ENCODE results near the gene RUSC2.
"Not testable (repeated sequence)": the region's sequence is repeated elsewhere in the genome, so short reads cannot be mapped to it uniquely, and the experiment has no call there.

The RUSC2 gene

DNA sequence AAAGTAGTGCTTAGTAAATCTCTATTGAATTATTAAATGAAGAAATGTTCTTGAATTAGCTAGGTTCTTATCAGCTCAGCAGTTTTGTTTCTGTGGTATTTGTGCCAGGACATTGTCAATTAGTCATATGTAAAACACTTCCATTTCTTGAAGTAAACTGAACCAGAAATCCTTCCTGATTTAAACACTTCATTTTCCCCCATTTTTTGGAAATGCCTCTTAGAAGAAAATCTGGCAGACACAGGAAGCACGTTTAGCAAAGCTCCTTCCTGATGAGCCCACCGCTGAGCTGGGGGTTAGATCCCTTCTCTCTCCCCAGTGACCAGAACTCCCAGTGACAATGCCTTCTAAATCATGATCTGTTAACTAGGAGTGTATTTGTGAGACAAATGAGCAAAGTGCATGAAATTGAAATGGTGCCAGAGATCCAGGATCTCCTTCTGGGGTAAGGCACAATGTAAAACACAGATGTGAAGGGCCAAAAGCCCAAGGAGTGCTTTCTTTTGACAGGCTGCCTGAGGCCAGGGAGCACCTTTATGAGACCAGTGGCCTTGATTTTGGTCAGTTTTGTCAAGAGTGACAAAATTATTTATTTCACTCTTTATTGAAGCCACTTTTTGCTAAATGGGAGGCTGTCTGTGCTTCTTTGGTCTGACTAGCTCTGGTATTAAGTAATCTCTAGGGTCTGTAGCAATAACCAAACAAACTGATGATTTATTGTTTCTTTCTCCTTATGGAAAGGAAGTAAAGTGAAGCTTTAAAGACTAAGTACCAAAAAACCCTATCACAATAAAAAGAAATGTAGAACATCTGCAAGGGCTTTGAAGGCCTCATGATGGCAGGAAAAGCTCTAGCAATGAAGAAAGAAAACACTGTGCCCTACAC lies 25.5 kb upstream of the RUSC2 start:
- DNase-seq: no peak
- Mint-ChIP-seq H3K27me3 (ENCODE audit: low read depth, poor library complexity) (peaks cover 29% of the 10 kb centered on the region), H3K9me3 (peaks cover 30% of the 10 kb centered on the region), H3K4me1 (no peaks in the 10 kb centered on the region), H3K27ac (no peak overlapping the region), H3K36me3 (ENCODE audit: low read depth) (no peaks in the 10 kb centered on the region), H3K4me3 (no peak overlapping the region)
- TF ChIP-seq CTCF (IDR thresholded peaks at IDR 0.05): no peak

DNA sequence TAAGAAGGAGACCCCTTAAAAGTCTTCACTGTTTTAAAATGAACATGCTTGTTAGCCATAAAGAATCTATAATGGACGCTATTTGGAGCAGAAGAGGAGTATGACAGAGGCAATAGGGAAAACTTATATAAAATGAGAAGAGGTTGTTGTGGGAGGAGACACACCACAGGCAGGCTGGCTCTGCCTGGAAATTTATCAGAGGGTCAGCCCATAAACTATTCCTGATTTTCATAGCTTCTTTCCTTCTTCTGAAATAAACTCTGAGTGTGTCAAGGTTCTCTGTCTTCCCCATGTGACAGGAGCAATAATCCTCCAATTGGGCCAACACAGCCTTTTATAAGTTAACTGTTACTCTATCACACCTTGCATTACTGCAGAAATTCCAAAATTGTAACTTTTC lies 19.6 kb upstream of the RUSC2 start:
- no peaks in the 10 kb centered on the region for H3K4me1 Mint-ChIP-seq
- TF ChIP-seq CTCF (IDR thresholded peaks at IDR 0.05): no peak
- no peak overlapping the region for H3K27ac Mint-ChIP-seq
- peaks cover 27% of the 10 kb centered on the region for H3K27me3 Mint-ChIP-seq (ENCODE audit: low read depth, poor library complexity)
- no peak for DNase-seq
- H3K9me3 Mint-ChIP-seq: no peaks in the 10 kb centered on the region
- H3K36me3 Mint-ChIP-seq (ENCODE audit: low read depth): no peaks in the 10 kb centered on the region
- H3K4me3 Mint-ChIP-seq: no peak overlapping the region

GRCh38 chr9:35470894-35471293 lies 19.0 kb upstream of the RUSC2 start:
- Mint-ChIP-seq H3K9me3 (no peaks in the 10 kb centered on the region), H3K36me3 (ENCODE audit: low read depth) (no peaks in the 10 kb centered on the region), H3K27me3 (ENCODE audit: low read depth, poor library complexity) (peaks cover 28% of the 10 kb centered on the region), H3K27ac (no peak overlapping the region), H3K4me3 (no peak overlapping the region), H3K4me1 (no peaks in the 10 kb centered on the region)
- no peak for DNase-seq
- no peak for TF ChIP-seq CTCF (IDR thresholded peaks at IDR 0.05)

- Mint-ChIP-seq H3K27ac (no peak overlapping the region), H3K4me3 (no peak overlapping the region)
- no peak for DNase-seq
Measured at GRCh38 chr9:35476596-35476995, 13.3 kb upstream of the RUSC2 start.

DNA sequence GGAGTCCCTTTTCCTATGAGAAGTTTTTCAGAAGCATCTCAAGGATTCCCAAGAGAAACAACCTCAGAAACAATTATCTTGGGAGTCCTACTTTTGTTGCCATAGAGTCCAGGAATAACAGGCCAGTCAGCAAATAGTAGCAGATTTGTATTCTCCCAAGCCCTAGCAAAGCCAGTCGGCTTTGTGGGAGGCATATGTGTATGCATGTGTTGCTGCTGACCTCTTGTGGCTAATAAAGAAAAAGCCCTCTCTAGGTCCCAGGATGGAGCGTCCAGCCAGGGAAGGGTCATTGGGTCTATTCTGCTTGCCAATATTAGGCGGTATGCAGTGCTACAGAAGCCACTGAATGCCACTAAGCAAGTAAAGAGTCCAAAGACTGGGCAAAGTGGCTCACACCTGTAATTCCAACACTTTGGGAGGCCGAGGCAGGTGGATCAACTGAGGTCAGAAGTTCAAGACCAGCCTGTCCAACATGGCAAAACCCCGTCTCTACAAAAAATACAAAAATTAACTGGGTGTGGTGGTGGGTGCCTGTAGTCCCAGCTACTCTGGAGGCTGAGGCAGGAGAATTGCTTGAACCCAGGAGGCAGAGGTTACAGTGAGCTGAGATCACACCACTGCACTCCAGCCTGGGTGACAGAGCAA lies 12.6 kb upstream of the RUSC2 start:
- H3K27ac Mint-ChIP-seq, H3K4me1 Mint-ChIP-seq: not testable (repeated sequence)
- DNase-seq: peak; percentile 45

More at GRCh38 chr9:35476596-35476995, 13.3 kb upstream of the RUSC2 start:
- no peak for TF ChIP-seq CTCF (IDR thresholded peaks at IDR 0.05)
- Mint-ChIP-seq H3K36me3 (ENCODE audit: low read depth) (no peaks in the 10 kb centered on the region), H3K27me3 (ENCODE audit: low read depth, poor library complexity) (peaks cover 33% of the 10 kb centered on the region), H3K4me1 (no peaks in the 10 kb centered on the region), H3K9me3 (no peaks in the 10 kb centered on the region)

More for the DNA sequence above, 12.6 kb upstream of the RUSC2 start:
- peak; percentile 90 for TF ChIP-seq CTCF (IDR thresholded peaks at IDR 0.05)
- H3K27me3 Mint-ChIP-seq (ENCODE audit: low read depth, poor library complexity): peaks cover 35% of the 10 kb centered on the region
- not testable (repeated sequence) for H3K4me3 Mint-ChIP-seq; H3K9me3 Mint-ChIP-seq; H3K36me3 Mint-ChIP-seq (ENCODE audit: low read depth)

All from nephron progenitor cell (in vitro differentiated cells).